Adipocyte (in vitro differentiated cells): ENCODE results near the gene BAZ2B.
"Not testable (repeated sequence)": the region's sequence is repeated elsewhere in the genome, so short reads cannot be mapped to it uniquely, and the experiment has no call there.

Source experiments
- DNase-seq: peaks from one replicate; pipeline ENCODE4 v3.0.0-alpha.2; 2015; ENCODE audit warnings: low read depth
- H3K27me3 ChIP-seq: replicated peaks from 2 replicates; pipeline ENCODE4 v1.7.0; 2013; ENCODE audit warnings: mild to moderate bottlenecking, low read length, moderate library complexity; ENCODE audit not compliant: control insufficient read depth, insufficient read depth
- H3K36me3 ChIP-seq: 2 replicates; pipeline ENCODE4 v1.7.0; 2013; ENCODE audit warnings: low read length, mild to moderate bottlenecking, moderate library complexity; ENCODE audit not compliant: control insufficient read depth, insufficient read depth, severe bottlenecking
- H3K4me1 ChIP-seq: 2 replicates; pipeline ENCODE4 v1.7.0; 2013; ENCODE audit warnings: mild to moderate bottlenecking, low read length, moderate library complexity; ENCODE audit not compliant: control insufficient read depth, insufficient read depth
- H3K4me3 ChIP-seq: 2 replicates; pipeline ENCODE4 v1.7.0; 2013; ENCODE audit warnings: mild to moderate bottlenecking, low read length, moderate library complexity
- H3K9ac ChIP-seq: 2 replicates; pipeline ENCODE4 v1.7.0; 2013; ENCODE audit warnings: mild to moderate bottlenecking, low read length, moderate library complexity
- H3K9me3 ChIP-seq: 2 replicates; pipeline ENCODE4 v1.7.0; 2013; ENCODE audit warnings: mild to moderate bottlenecking, low read length, moderate library complexity; ENCODE audit not compliant: control insufficient read depth

Gene BAZ2B

DNA sequence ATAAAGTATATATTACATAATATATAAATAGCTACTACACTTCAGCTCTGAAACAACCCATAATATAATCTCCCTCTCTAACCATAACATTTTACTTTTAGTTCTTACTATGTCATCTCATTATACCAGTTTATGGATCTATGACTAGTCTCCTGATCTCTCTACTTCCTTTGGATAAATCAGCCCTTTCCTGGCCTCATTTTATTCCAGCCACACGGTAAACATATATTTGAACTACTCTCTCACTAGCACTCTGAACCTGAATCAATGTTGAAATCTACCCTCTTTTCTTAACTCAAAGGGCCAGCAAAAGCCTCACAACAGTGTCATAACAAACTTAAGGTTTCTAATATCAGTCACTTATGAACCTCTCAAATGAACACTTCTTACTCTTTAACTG, 62.6 kb downstream of the BAZ2B start:
- no peak overlapping the region for H3K9ac ChIP-seq
- no peaks in the 10 kb centered on the region for H3K27me3 ChIP-seq
- no peak overlapping the region for H3K4me3 ChIP-seq
- H3K36me3 ChIP-seq, result no peaks in the 10 kb centered on the region
- no peak for DNase-seq
- peaks cover 4% of the 10 kb centered on the region for H3K4me1 ChIP-seq
- no peaks in the 10 kb centered on the region for H3K9me3 ChIP-seq

DNA sequence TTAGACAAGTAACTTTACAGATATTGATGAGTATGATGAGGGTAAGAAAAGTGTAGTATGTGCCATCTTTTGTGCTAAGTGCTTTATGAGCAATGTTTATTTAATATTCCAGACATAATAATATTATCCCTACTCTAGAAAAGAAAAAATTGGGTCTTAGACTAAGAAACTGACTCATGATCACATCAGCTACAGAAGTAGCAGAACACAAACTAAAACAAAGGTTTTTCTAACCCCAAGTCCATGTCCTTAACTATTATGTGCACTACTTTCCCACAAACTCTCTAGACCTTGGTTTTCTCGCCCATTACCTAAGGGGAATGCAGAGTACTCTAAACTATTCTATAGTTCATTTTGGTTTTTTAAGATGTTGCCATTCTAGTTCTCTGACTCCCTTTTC, 64.5 kb downstream of the BAZ2B start:
- no peaks in the 10 kb centered on the region for H3K9me3 ChIP-seq
- no peak overlapping the region for H3K4me3 ChIP-seq
- H3K4me1 ChIP-seq, result no peaks in the 10 kb centered on the region
- no peak overlapping the region for H3K9ac ChIP-seq
- no peaks in the 10 kb centered on the region for H3K27me3 ChIP-seq
- H3K36me3 ChIP-seq, result no peaks in the 10 kb centered on the region
- no peak for DNase-seq

- no peaks in the 10 kb centered on the region for H3K4me1 ChIP-seq
- no peaks in the 10 kb centered on the region for H3K36me3 ChIP-seq
- no peak for DNase-seq
- H3K27me3 ChIP-seq, result no peaks in the 10 kb centered on the region
- no peaks in the 10 kb centered on the region for H3K9me3 ChIP-seq
- H3K4me3 ChIP-seq, result no peak overlapping the region
- H3K9ac ChIP-seq, result no peak overlapping the region
These were observed 66.1 kb downstream of the BAZ2B start for GRCh38 chr2:159550231-159550630.

DNA sequence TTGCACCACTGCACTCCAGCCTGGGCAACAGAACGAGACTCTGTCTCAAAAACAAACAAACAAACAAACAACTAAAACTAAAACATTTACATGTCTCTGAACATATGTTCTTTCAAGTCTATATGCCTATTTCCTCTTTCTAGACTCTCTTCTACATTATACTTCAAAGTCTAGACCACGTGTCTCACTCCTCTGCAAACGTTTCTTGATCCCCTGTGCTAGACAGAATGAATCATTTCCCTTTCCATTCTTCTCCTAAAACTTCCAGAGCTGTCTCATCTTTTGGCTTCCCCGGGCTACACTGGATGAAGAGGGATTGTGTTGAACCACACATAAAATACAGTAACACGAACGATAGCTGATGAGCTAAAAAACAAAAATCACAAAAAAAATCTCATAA, 67.1 kb downstream of the BAZ2B start:
- DNase-seq, result no peak
- no peak overlapping the region for H3K9ac ChIP-seq
- H3K9me3 ChIP-seq, result no peaks in the 10 kb centered on the region
- H3K4me1 ChIP-seq, result no peaks in the 10 kb centered on the region
- H3K27me3 ChIP-seq, result no peaks in the 10 kb centered on the region
- H3K4me3 ChIP-seq, result no peak overlapping the region
- H3K36me3 ChIP-seq, result no peaks in the 10 kb centered on the region

DNA sequence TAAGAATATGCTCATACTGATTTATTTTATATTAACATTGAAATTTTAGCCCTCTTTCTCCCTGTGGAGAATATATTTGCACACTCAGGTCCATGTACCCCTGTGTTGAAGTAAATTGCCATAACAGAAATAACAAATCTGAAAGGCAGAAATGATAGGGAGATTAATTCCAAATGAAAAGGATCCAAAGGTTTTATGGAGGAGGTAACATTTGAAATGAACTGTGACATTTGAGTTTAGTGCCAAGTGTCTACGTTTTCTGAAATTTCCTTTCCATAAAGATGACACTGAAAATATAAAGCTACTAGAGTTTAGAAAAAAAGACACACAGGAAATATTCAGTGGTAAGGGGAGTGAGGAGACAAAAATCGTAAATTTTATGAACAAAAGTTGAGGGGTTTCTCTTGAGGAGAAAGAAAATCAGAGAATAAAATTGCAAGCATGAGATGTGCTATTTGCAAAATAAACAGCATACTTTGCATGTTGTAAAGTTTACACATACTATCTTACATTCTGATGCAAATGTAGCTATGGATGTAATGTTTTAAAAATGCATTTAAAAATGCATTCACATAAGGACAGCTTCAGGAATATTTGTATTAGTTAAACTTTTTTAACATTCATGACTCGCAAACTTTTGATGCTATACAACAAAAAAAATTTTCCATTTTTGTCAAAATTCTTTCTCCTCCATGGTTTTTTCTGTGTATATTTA, 69.5 kb downstream of the BAZ2B start:
- H3K36me3 ChIP-seq, result peaks cover 6% of the 10 kb centered on the region
- no peak overlapping the region for H3K4me3 ChIP-seq
- no peaks in the 10 kb centered on the region for H3K27me3 ChIP-seq
- DNase-seq, result peak; percentile 54
- H3K4me1 ChIP-seq, result no peaks in the 10 kb centered on the region
- H3K9ac ChIP-seq, result no peak overlapping the region
- H3K9me3 ChIP-seq, result peaks cover 8% of the 10 kb centered on the region

- DNase-seq, result no peak
- H3K4me3 ChIP-seq, result no peak overlapping the region
- H3K9ac ChIP-seq, result no peak overlapping the region
- peaks cover 12% of the 10 kb centered on the region for H3K36me3 ChIP-seq
- no peaks in the 10 kb centered on the region for H3K27me3 ChIP-seq
- H3K4me1 ChIP-seq, result no peaks in the 10 kb centered on the region
- peaks cover 12% of the 10 kb centered on the region for H3K9me3 ChIP-seq
These were observed 70.3 kb downstream of the BAZ2B start for GRCh38 chr2:159546039-159546438.

GRCh38 chr2:159545085-159545484, 71.3 kb downstream of the BAZ2B start:
- H3K36me3 ChIP-seq, result peaks cover 12% of the 10 kb centered on the region
- H3K4me3 ChIP-seq, result no peak overlapping the region
- H3K9me3 ChIP-seq, result peaks cover 12% of the 10 kb centered on the region
- no peaks in the 10 kb centered on the region for H3K27me3 ChIP-seq
- H3K9ac ChIP-seq, result no peak overlapping the region
- peak; percentile 71 for DNase-seq
- H3K4me1 ChIP-seq, result no peaks in the 10 kb centered on the region

DNA sequence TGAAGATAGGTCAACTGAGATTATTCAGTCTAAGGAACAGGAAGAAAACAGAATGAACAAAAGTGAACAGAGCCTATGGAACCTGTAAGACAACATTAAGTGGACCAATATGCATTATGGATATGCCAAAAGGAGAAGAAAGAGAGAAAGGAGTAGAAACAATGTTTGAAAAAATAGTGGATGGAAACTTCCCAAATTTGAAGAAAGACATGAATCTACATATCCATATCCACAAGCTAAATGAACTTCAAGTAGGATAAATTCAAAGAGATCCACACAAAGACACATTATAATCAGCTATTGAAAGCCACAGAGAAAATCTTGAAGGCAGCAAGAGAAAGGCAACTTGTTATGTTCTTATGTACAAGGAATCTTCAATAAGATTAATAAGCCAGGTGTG, 74.2 kb downstream of the BAZ2B start:
- H3K36me3 ChIP-seq, result peaks cover 12% of the 10 kb centered on the region
- H3K9me3 ChIP-seq, result peaks cover 12% of the 10 kb centered on the region

DNA sequence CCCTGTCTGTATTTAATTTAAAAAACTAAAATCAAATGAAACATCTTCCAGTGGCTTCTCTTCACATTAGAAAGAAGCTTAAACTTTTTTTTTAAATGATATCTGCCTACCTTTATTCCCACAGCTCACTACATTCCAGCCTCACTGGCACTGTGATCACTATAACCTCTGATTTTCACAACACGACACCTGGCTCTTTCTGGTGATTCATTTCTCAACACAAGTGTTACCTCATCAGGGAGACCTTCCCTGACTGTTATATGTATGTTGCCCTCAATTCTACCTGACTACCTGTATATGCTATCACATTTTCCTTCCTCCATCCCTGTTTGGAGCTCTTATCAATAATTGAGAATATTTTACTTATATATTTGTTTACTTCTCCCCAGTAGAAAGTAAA, 76.6 kb downstream of the BAZ2B start:
- Histone ChIP-seq H3K4me3 (no peak overlapping the region), H3K9ac (no peak overlapping the region), H3K27me3 (no peaks in the 10 kb centered on the region), H3K36me3 (peaks cover 12% of the 10 kb centered on the region), H3K4me1 (no peaks in the 10 kb centered on the region), H3K9me3 (peaks cover 12% of the 10 kb centered on the region)
- DNase-seq, result no peak

More for the DNA sequence above, 74.2 kb downstream of the BAZ2B start:
- no peak for DNase-seq
- Histone ChIP-seq H3K9ac (no peak overlapping the region), H3K27me3 (no peaks in the 10 kb centered on the region), H3K4me1 (no peaks in the 10 kb centered on the region), H3K4me3 (peak overlapping the region; percentile 36)

DNA sequence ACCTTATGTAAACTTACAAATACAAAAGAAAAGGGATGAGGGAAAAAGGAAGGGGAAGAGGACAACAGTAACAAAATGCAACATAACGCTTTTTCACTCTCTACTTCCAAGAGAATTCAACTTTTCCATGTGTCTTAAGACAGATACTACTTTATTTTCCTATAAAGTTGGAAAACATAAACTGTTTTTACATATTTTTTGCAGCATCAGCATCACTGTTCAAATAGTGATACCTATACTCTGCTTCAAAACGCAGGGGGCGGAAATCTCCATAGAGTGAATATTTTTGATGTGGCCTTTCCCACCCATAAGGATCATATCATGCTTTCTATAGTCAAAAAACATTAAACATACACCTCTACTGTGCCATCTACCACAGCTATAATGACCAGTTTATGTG, 77.5 kb downstream of the BAZ2B start:
- DNase-seq, result no peak
- Histone ChIP-seq H3K4me3 (no peak overlapping the region), H3K36me3 (peaks cover 12% of the 10 kb centered on the region)

GRCh38 chr2:159535261-159535660, 81.1 kb downstream of the BAZ2B start:
- not testable (repeated sequence) for H3K36me3 ChIP-seq, H3K9me3 ChIP-seq, H3K27me3 ChIP-seq, H3K9ac ChIP-seq, DNase-seq, H3K4me3 ChIP-seq, H3K4me1 ChIP-seq

More for the DNA sequence above, 77.5 kb downstream of the BAZ2B start:
- no peaks in the 10 kb centered on the region for H3K27me3 ChIP-seq
- no peak overlapping the region for H3K9ac ChIP-seq
- H3K9me3 ChIP-seq, result peaks cover 12% of the 10 kb centered on the region
- H3K4me1 ChIP-seq, result no peaks in the 10 kb centered on the region

- Histone ChIP-seq H3K9me3 (no peaks in the 10 kb centered on the region), H3K9ac (no peak overlapping the region), H3K36me3 (no peaks in the 10 kb centered on the region), H3K27me3 (no peaks in the 10 kb centered on the region), H3K4me3 (no peak overlapping the region), H3K4me1 (no peaks in the 10 kb centered on the region)
- no peak for DNase-seq
These were observed 84.9 kb downstream of the BAZ2B start for GRCh38 chr2:159531475-159531874.
